Measurements from ENCODE around the gene CACNB1.
"Not testable (repeated sequence)": the region's sequence is repeated elsewhere in the genome, so short reads cannot be mapped to it uniquely, and the experiment has no call there.

Gene CACNB1

DNA sequence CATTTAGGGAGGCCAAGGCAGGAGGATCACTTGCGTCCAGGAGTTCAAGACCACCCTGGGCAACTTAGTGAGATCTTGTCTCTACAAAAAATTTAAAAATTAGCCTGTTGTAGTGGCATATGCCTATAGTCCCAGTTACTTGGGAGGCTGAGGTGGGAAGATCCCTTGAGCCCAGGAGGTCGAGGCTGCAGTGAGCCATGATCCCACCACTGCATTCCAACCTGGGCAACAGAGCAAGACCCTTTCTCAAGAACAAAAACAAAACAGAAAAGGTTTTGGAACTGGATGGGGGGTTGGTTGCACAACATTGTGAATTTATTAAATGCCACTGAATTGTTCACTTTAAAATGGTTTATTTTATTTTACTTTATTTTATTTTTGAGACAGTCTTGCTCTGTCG, 67.3 kb downstream of the CACNB1 start:
- no peak for DNase-seq (ENCODE audit: extremely low read depth, low read depth)
- TF ChIP-seq, protein P1, sequence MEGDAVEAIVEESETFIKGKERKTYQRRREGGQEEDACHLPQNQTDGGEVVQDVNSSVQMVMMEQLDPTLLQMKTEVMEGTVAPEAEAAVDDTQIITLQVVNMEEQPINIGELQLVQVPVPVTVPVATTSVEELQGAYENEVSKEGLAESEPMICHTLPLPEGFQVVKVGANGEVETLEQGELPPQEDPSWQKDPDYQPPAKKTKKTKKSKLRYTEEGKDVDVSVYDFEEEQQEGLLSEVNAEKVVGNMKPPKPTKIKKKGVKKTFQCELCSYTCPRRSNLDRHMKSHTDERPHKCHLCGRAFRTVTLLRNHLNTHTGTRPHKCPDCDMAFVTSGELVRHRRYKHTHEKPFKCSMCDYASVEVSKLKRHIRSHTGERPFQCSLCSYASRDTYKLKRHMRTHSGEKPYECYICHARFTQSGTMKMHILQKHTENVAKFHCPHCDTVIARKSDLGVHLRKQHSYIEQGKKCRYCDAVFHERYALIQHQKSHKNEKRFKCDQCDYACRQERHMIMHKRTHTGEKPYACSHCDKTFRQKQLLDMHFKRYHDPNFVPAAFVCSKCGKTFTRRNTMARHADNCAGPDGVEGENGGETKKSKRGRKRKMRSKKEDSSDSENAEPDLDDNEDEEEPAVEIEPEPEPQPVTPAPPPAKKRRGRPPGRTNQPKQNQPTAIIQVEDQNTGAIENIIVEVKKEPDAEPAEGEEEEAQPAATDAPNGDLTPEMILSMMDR (IDR thresholded peaks at IDR 0.05; ENCODE audit: low read depth, low read length) = no peak

DNA sequence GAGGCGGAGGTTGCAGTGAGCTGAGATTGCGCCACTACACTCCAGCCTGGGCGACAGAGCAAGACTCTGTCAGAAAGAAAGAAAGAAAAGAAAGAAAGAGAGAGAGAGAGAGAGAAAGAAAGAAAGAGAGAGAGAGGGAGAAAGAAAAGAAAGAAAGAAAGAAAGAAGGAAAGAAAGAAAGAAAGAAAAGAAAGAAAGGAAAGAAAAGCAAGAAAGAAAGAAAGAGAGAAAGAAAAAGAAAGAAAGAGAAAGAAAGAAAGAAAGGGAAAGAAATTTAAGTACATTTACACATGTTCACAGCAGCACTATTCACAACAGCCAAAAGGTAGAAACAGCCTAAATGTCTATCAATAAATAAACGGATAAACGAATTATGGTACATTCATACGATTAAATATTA, 67.9 kb downstream of the CACNB1 start:
- DNase-seq (ENCODE audit: extremely low read depth, low read depth) = not testable (repeated sequence)

DNA sequence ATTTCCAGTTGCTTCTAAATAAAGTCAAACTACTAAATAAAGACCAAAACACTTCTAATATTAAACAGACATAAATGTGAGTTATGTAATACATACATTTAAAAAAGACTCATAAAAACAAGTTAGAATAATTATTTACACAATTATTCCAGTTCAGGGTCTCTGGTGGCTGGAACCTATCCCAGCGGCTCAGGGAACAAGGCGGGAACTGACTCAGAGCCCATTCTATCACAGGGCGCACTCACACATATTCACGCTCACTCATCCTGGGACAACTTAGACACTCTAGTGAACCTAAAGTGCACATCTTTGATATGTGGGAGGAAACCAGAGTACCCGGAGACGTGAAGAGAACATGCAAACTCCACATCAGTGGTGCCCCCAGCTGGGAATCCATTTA, 71.0 kb downstream of the CACNB1 start:
- DNase-seq (ENCODE audit: extremely low read depth, low read depth) = no peak
- TF ChIP-seq, protein P1 (IDR thresholded peaks at IDR 0.05; ENCODE audit: low read depth, low read length) = no peak

DNA sequence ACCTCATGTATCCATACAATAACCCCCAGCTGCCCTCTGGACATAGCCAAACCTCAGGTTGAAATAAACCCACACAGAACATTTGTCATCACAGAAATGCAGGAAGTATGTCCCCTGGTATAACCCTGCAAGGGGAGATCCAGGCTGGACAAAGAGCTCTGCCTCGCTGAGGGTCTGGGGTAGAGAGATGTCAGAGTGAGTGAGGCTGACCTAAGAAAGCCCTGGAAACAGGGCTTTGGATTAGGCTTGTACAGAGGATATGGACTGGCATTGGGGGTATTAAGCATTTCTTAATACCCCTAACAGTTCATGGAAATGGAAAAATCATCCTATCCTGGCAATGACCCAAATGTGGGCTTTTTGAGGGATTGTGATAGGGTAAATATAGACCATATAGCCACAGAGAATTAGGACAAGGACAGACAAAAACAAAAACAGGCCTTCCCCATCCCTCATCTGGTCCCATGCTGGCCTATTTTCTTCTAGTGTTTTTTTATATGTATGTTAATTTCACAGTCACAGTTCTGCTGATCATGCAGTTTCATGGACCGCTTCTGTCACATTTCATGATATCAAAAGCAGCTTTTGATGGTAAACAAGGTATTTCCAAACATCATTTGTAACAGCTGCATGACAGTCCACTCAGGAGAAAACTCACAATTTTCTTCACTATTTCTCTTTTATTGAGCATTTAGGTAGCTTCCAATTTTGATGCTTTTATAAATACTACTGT, 72.2 kb downstream of the CACNB1 start:
- DNase-seq (ENCODE audit: extremely low read depth, low read depth) = no peak
- TF ChIP-seq, protein P1 (IDR thresholded peaks at IDR 0.05; ENCODE audit: low read depth, low read length) = no peak

DNA sequence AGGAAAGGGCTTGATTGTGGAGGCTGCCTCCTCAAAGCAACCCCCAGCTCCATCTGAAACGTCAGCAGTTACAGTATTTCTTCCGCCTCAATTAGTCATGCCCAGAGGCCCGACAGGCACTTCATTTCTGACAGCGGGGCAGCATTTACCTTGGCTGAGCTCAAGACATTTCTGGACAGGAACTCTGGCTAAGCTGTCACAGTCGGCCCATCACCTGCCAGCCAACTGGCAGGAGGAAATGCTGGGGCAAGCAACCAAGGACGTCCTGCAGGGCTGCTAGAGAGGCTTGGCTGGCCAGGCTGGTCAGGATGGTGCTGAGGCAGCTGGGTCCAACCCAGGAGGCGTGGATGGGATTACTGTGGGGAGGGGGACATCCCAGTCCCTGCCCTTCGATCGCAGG, 73.8 kb downstream of the CACNB1 start:
- TF ChIP-seq, protein P1 (IDR thresholded peaks at IDR 0.05; ENCODE audit: low read depth, low read length) = no peak

More for the DNA sequence above, 73.8 kb downstream of the CACNB1 start:
- DNase-seq (ENCODE audit: extremely low read depth, low read depth) = no peak
